WERI-Rb-1 (cell line): ENCODE data around the gene AOPEP.

ENCODE experiments used
- DNase-seq: peaks from one replicate; pipeline ENCODE4 v3.0.0-alpha.2; 2020
- H3K27ac ChIP-seq: fragments of 250-450 bp; sonication (Bioruptor Pico); 2 replicates; pipeline ENCODE4 v1.5.1; 2020; ENCODE audit warnings: mild to moderate bottlenecking, moderate library complexity
- H3K27me3 ChIP-seq: fragments of 250-450 bp; sonication (Bioruptor Pico); 2 replicates; pipeline ENCODE4 v1.5.1; 2021; ENCODE audit warnings: mild to moderate bottlenecking, low read depth, moderate library complexity; ENCODE audit not compliant: insufficient read depth, severe bottlenecking
- H3K36me3 ChIP-seq: fragments of 250-450 bp; sonication (Bioruptor Pico); 2 replicates; pipeline ENCODE4 v1.5.1; 2020; ENCODE audit warnings: mild to moderate bottlenecking, moderate library complexity
- H3K4me3 ChIP-seq: 2 replicates; pipeline ENCODE4 v1.5.1; 2011; ENCODE audit warnings: low read depth, mild to moderate bottlenecking, control low read depth, low read length
- H3K9me3 ChIP-seq: fragments of 250-450 bp; sonication (Bioruptor Pico); 2 replicates; pipeline ENCODE4 v1.5.1; 2021; ENCODE audit warnings: mild to moderate bottlenecking, moderate library complexity; ENCODE audit not compliant: severe bottlenecking
- TF ChIP-seq, protein P1 (sequence below): IDR thresholded peaks from 2 replicates; pipeline ENCODE4 v1.5.1; 2011; ENCODE audit warnings: low read depth, mild to moderate bottlenecking, control low read depth, inconsistent platforms, low read length

The AOPEP gene

DNA sequence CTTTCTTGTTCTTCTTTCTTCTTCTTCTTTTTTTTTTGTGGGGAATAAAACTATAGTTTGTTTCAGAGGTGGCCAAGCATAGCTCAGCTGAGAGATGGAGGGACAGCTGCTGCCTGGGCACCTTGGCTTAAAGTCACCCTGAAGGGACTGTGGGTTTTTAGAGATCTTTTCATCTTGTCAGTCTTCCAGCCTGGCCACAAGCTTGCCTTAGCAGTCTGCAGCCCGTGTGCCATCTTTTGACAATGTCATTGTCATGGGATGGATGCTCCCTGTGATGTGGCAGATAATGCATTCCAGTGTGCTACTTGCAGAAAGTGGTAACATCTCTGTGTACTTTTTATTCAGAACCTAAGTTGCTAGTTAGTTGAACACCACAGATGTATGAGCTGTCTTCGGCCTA lies 310.2 kb downstream of the AOPEP start:
- Histone ChIP-seq H3K27ac (no peak overlapping the region), H3K27me3 (no peaks in the 10 kb centered on the region), H3K4me3 (no peak overlapping the region), H3K36me3 (peaks cover 34% of the 10 kb centered on the region), H3K9me3 (no peaks in the 10 kb centered on the region)
- DNase-seq = no peak
- TF ChIP-seq, protein P1, sequence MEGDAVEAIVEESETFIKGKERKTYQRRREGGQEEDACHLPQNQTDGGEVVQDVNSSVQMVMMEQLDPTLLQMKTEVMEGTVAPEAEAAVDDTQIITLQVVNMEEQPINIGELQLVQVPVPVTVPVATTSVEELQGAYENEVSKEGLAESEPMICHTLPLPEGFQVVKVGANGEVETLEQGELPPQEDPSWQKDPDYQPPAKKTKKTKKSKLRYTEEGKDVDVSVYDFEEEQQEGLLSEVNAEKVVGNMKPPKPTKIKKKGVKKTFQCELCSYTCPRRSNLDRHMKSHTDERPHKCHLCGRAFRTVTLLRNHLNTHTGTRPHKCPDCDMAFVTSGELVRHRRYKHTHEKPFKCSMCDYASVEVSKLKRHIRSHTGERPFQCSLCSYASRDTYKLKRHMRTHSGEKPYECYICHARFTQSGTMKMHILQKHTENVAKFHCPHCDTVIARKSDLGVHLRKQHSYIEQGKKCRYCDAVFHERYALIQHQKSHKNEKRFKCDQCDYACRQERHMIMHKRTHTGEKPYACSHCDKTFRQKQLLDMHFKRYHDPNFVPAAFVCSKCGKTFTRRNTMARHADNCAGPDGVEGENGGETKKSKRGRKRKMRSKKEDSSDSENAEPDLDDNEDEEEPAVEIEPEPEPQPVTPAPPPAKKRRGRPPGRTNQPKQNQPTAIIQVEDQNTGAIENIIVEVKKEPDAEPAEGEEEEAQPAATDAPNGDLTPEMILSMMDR = no peak

- H3K27me3 ChIP-seq = no peaks in the 10 kb centered on the region
- TF ChIP-seq, protein P1 = no peak
- no peak overlapping the region for H3K27ac ChIP-seq
- no peaks in the 10 kb centered on the region for H3K9me3 ChIP-seq
- H3K36me3 ChIP-seq = peaks cover 34% of the 10 kb centered on the region
- DNase-seq = no peak
- no peak overlapping the region for H3K4me3 ChIP-seq
Measured at GRCh38 chr9:95037789-95038521, 311.5 kb downstream of the AOPEP start.

- Histone ChIP-seq H3K36me3 (peaks cover 36% of the 10 kb centered on the region), H3K27ac (no peak overlapping the region)
Measured at GRCh38 chr9:95038666-95039065, 312.2 kb downstream of the AOPEP start.

DNA sequence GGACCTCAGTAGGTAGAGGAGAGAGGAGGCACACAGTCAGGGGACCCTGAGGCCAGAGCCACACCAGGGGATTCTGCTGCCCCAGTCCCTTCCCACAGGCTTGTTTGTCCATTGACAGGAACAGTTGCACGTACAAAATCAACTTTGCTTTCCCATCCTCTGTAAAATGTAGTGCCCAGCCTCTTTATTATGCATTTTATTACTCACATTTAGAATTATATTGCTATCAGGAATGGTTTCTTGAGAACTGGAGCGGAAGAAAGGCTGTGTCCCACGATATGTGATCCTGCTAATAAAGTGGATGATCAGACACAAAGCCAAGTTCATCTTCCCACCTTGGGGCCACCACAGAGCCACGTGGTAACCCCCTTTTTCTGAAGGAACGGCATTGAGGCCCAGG lies 313.6 kb downstream of the AOPEP start:
- Histone ChIP-seq H3K4me3 (no peak overlapping the region), H3K27ac (no peak overlapping the region), H3K27me3 (no peaks in the 10 kb centered on the region)

More at GRCh38 chr9:95038666-95039065, 312.2 kb downstream of the AOPEP start:
- Histone ChIP-seq H3K9me3 (no peaks in the 10 kb centered on the region), H3K4me3 (no peak overlapping the region), H3K27me3 (no peaks in the 10 kb centered on the region)
- TF ChIP-seq, protein P1 = no peak
- no peak for DNase-seq

DNA sequence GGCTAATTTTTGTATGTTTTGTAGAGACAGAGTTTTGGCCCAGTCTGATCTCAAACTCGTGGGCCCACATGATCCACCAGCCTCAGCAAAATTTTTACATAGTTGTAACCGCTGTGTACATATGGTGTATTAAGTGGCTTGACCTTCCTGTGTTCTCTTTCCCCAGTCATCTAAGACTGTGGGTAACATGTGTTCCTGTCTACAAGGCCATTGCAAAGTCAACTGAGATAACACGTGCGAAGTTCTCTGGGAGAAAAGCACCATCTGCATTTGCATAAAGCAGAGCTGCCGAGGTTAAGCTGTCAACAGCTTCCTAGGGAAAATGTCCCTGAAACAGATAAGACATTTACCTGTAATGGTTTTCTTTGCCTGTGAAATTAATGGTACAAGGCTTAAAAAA lies 317.3 kb downstream of the AOPEP start:
- no peak for DNase-seq
- Histone ChIP-seq H3K9me3 (no peaks in the 10 kb centered on the region), H3K4me3 (no peak overlapping the region), H3K27ac (no peak overlapping the region; the same call in 1 of the 2 replicates), H3K36me3 (peaks cover 16% of the 10 kb centered on the region), H3K27me3 (no peaks in the 10 kb centered on the region)
- TF ChIP-seq, protein P1 = no peak

More for the DNA sequence above, 313.6 kb downstream of the AOPEP start:
- Histone ChIP-seq H3K36me3 (peaks cover 39% of the 10 kb centered on the region), H3K9me3 (no peaks in the 10 kb centered on the region)
- DNase-seq = no peak
- TF ChIP-seq, protein P1 = no peak
